Stimulated activated naive B cell treated with anti-CD40 and anti-IgM and Interleukin-4, amounts not matched to agents 10 μg/mL and 1 μg/mL and 100 μg/mL, for 72 hours (primary cell): ENCODE measurements around the gene XCL2.

ENCODE experiments used
- ATAC-seq, 2 donors: fragments of 150-1000 bp; cut with Tn5 transposase; replicated peaks; 2 replicates each; pipeline ENCODE4 v1.10.0; 2021; ENCODE audit warnings: moderate library complexity in 1 of 2
- DNase-seq: peaks from one replicate; pipeline ENCODE4 v3.0.0; 2021
- H3K27ac Mint-ChIP-seq: one replicate; pipeline ENCODE4 v1.8.0; 2022; ENCODE audit warnings: mild to moderate bottlenecking, mixed read lengths
- H3K27me3 Mint-ChIP-seq, 2 donors: one replicate each; pipeline ENCODE4 v1.8.0; 2022; ENCODE audit warnings: mixed read lengths in 2 of 2
- H3K36me3 Mint-ChIP-seq, 2 donors: one replicate each; pipeline ENCODE4 v1.8.0; 2022; ENCODE audit warnings: mixed read lengths in 2 of 2, mild to moderate bottlenecking in 1 of 2
- H3K4me1 Mint-ChIP-seq, 2 donors: one replicate each; pipeline ENCODE4 v1.8.0; 2022; ENCODE audit warnings: mixed read lengths in 2 of 2, mild to moderate bottlenecking in 1 of 2
- H3K4me3 Mint-ChIP-seq, 2 donors: one replicate each; pipeline ENCODE4 v1.8.0; 2022; ENCODE audit warnings: mild to moderate bottlenecking in 2 of 2, mixed read lengths in 2 of 2, moderate library complexity in 1 of 2
- H3K9me3 Mint-ChIP-seq, 2 donors: one replicate each; pipeline ENCODE4 v1.8.0; 2022; ENCODE audit warnings: mixed read lengths in 2 of 2, mild to moderate bottlenecking in 1 of 2

Gene XCL2

GRCh38 chr1:168498159-168498631 is 45.6 kb downstream of the XCL2 start:
- no peak for ATAC-seq

GRCh38 chr1:168497376-168497950 is 46.3 kb downstream of the XCL2 start:
- Mint-ChIP-seq H3K4me1 (no peaks in the 10 kb centered on the region), H3K4me3 (no peak overlapping the region), H3K36me3 (no peaks in the 10 kb centered on the region), H3K27me3 (no peaks in the 10 kb centered on the region), H3K27ac (no peak overlapping the region), H3K9me3 (no peaks in the 10 kb centered on the region)
- ATAC-seq (no peak), DNase-seq (no peak)

More at GRCh38 chr1:168498159-168498631, 45.6 kb downstream of the XCL2 start:
- no peaks in the 10 kb centered on the region for H3K4me1 Mint-ChIP-seq
- no peak overlapping the region for H3K27ac Mint-ChIP-seq
- no peaks in the 10 kb centered on the region for H3K27me3 Mint-ChIP-seq
- H3K9me3 Mint-ChIP-seq, result no peaks in the 10 kb centered on the region
- no peak overlapping the region for H3K4me3 Mint-ChIP-seq
- no peaks in the 10 kb centered on the region for H3K36me3 Mint-ChIP-seq
- DNase-seq, result no peak

- ATAC-seq (no peak), DNase-seq (no peak)
- Mint-ChIP-seq H3K4me3 (no peak overlapping the region), H3K9me3 (no peaks in the 10 kb centered on the region), H3K36me3 (no peaks in the 10 kb centered on the region), H3K27me3 (no peaks in the 10 kb centered on the region), H3K27ac (no peak overlapping the region), H3K4me1 (no peaks in the 10 kb centered on the region)
Measured at GRCh38 chr1:168491527-168492164, 52.2 kb downstream of the XCL2 start.
